Spleen (tissue), 11 donors: ENCODE data around the gene GABRB1. TPM values are rescaled to one million over a fixed set of nuclear protein-coding genes. Genes with fewer than 3 reads are reported as not detected.

Experiments used
- DNase-seq: peaks from one replicate; pipeline ENCODE4 v3.0.0-alpha.2; 2020
- H3K27ac ChIP-seq, 8 donors: fragments of 200-600 bp; sonication (generic) in 7 of 8; 1 replicate in 4 of 8; 2 replicates in 4 of 8; pipeline versions ENCODE4 v1.5.0 to v1.8.0; 2016 to 2021; ENCODE audit warnings: inconsistent platforms in 4 of 8, mild to moderate bottlenecking in 4 of 8, moderate library complexity in 1 of 8
- H3K27me3 ChIP-seq, 7 donors: fragments of 200-600 bp; sonication (generic) in 6 of 7; replicated peaks in 1 of 7; 1 replicate in 4 of 7; 2 replicates in 3 of 7; pipeline versions ENCODE4 v1.5.0 to v1.8.0; 2016 to 2021; ENCODE audit warnings: inconsistent platforms in 3 of 7, mild to moderate bottlenecking in 1 of 7
- H3K36me3 ChIP-seq, 6 donors: fragments of 200-600 bp; sonication (generic) in 5 of 6; 1 replicate in 4 of 6; 2 replicates in 2 of 6; pipeline versions ENCODE4 v1.5.0 to v1.8.0; 2016 to 2021; ENCODE audit warnings: inconsistent platforms in 2 of 6
- H3K4me1 ChIP-seq, 6 donors: fragments of 200-600 bp; sonication (generic) in 5 of 6; 1 replicate in 3 of 6; 2 replicates in 3 of 6; pipeline versions ENCODE4 v1.5.0 to v1.8.0; 2016 to 2021; ENCODE audit warnings: inconsistent platforms in 3 of 6
- H3K4me3 ChIP-seq, 8 donors: fragments of 200-600 bp; sonication (generic) in 7 of 8; 1 replicate in 4 of 8; 2 replicates in 4 of 8; pipeline versions ENCODE4 v1.5.0 to v1.8.0; 2016 to 2021; ENCODE audit warnings: inconsistent platforms in 4 of 8, mild to moderate bottlenecking in 4 of 8, moderate library complexity in 2 of 8
- H3K9me3 ChIP-seq, 8 donors: fragments of 200-600 bp; sonication (generic) in 7 of 8; 1 replicate in 4 of 8; 2 replicates in 4 of 8; pipeline versions ENCODE4 v1.5.0 to v1.8.0; 2016 to 2021; ENCODE audit warnings: inconsistent platforms in 4 of 8
- POLR2A ChIP-seq, 3 donors: fragments of 450-650 bp; IDR thresholded peaks; one replicate each; pipeline ENCODE4 v1.5.1; 2017; ENCODE audit warnings: antibody characterized with exemption in 3 of 3, mild to moderate bottlenecking in 1 of 3
- POLR2AphosphoS5 ChIP-seq, 3 donors: sonication (generic); formaldehyde crosslinking; IDR thresholded peaks; one replicate each; pipeline ENCODE4 v1.5.1; 2017; ENCODE audit warnings: antibody characterized with exemption in 3 of 3
- WGBS, 5 donors: extraction: QIAGEN DNeasy Blood & Tissue Kit in 3 of 5; methylation state at CpG; one replicate each; pipeline versions ENCODE4 v1.1.5 to v1.1.7; 2013 to 2018; 5-methylcytosine and 5-hydroxymethylcytosine counted together
- intact Hi-C: fragments of 100-400 bp; cut with DNase I; formaldehyde crosslinking; loops from one replicate; pipeline ENCODE4 v1.15.0; 2023; ENCODE audit warnings: low total_unique reads
- polyA plus RNA-seq, 3 donors: library from polyadenylated mRNA; stranded (reverse); fragments of 200-250 nt; gene quantifications; one replicate each; pipeline ENCODE4 v1.2.1, GENCODE V29; 2013
- total RNA-seq, 7 donors: library from RNA; depleted of rRNA in 3 of 7; stranded (reverse); fragments of >200 nt in 3 of 7; fragmentation: NEBNext Ultra II Directional in 4 of 7; extraction: Animal tissue kit (Norgen Biotek cat#: 25700) in 4 of 7; gene quantifications; one replicate each; pipeline versions ENCODE4 v1.1.0 to v1.2.1, GENCODE V29; 2016 to 2021
- TF ChIP-seq, protein P1 (sequence below), 11 experiments: fragments of 200-600 bp in 7 of 11; fragments of 450-650 bp in 4 of 11; sonication (generic) in 4 of 11; IDR thresholded peaks in 8 of 11; conservative IDR thresholded peaks in 3 of 11; 1 replicate in 7 of 11; 2 replicates in 4 of 11; pipeline versions ENCODE4 v1.4.0 to v1.8.0; 2016 to 2021; ENCODE audit warnings: antibody characterized with exemption in 11 of 11, inconsistent platforms in 4 of 11, mild to moderate bottlenecking in 1 of 11
- donor health status: healthy with polysubstance abuse.
- donor health status: DM: no; HTN: no; CAD: no; lungs with moderate emphysema.
- donor health status: DM: no; HTN: no; CAD: no.
- donor health status: Bipolar disorder and iron deficiency.
- donor health status: healthy.
- donor health status: DM: no; HTN: no; CAD: no.
- donor health status: DM: yes; HTN: yes; CAD: no.

The GABRB1 gene
- total and polyA plus RNA-seq, 10 donors = not detected

GRCh38 chr4:47221721-47222120, 190.4 kb downstream of the GABRB1 start:
- no peak for DNase-seq

DNA sequence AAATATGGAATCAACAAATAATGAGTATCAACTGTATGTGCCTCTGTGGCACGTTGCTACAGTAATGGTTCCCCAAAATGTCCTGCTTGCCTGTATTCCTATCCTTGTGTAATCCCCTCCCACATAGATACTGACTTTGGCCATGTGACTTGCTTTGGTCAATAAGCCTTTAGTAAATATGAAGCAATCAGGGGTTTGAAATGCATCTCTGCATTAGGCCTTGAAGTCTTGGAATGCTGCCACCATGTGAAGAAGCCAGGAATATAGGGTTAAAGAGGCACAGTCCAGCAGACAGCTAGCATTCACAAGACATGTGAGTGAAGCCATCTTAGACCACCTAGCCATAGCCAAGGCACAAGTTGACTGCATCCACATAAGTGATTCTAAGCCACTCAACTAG, 190.9 kb downstream of the GABRB1 start:
- Histone ChIP-seq H3K27ac (no peak overlapping the region), H3K27me3 (no peaks in the 10 kb centered on the region), H3K4me1 (no peaks in the 10 kb centered on the region), H3K9me3 (no peaks in the 10 kb centered on the region), H3K36me3 (no peaks in the 10 kb centered on the region), H3K4me3 (no peak overlapping the region)
- DNase-seq = no peak
- 59 to 87% (median 78%) methylated on average over 1 of the region's 1 CpG for WGBS, 5 donors
- TF ChIP-seq, protein P1, sequence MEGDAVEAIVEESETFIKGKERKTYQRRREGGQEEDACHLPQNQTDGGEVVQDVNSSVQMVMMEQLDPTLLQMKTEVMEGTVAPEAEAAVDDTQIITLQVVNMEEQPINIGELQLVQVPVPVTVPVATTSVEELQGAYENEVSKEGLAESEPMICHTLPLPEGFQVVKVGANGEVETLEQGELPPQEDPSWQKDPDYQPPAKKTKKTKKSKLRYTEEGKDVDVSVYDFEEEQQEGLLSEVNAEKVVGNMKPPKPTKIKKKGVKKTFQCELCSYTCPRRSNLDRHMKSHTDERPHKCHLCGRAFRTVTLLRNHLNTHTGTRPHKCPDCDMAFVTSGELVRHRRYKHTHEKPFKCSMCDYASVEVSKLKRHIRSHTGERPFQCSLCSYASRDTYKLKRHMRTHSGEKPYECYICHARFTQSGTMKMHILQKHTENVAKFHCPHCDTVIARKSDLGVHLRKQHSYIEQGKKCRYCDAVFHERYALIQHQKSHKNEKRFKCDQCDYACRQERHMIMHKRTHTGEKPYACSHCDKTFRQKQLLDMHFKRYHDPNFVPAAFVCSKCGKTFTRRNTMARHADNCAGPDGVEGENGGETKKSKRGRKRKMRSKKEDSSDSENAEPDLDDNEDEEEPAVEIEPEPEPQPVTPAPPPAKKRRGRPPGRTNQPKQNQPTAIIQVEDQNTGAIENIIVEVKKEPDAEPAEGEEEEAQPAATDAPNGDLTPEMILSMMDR (IDR thresholded peaks at IDR 0.05 in 8 of 11, conservative IDR thresholded peaks at IDR 0.05 in 3 of 11) = no peak
- no peak for TF ChIP-seq POLR2A (IDR thresholded peaks at IDR 0.05)
- TF ChIP-seq POLR2AphosphoS5 (IDR thresholded peaks at IDR 0.05) = no peak
- intact Hi-C loops = no loop called here

More at GRCh38 chr4:47221721-47222120, 190.4 kb downstream of the GABRB1 start:
- Histone ChIP-seq H3K27me3 (no peaks in the 10 kb centered on the region), H3K9me3 (no peaks in the 10 kb centered on the region), H3K27ac (no peak overlapping the region), H3K4me1 (no peaks in the 10 kb centered on the region), H3K36me3 (no peaks in the 10 kb centered on the region), H3K4me3 (no peak overlapping the region)
- intact Hi-C loops = no loop called here
- TF ChIP-seq, protein P1 (IDR thresholded peaks at IDR 0.05 in 8 of 11, conservative IDR thresholded peaks at IDR 0.05 in 3 of 11) = no peak
- no peak for TF ChIP-seq POLR2AphosphoS5 (IDR thresholded peaks at IDR 0.05)
- WGBS, 5 donors = 39 to 74% (median 66%) methylated on average over 2 of the region's 2 CpGs

GRCh38 chr4:47224361-47224760, 193.0 kb downstream of the GABRB1 start:
- H3K9me3 ChIP-seq = no peaks in the 10 kb centered on the region
- H3K27ac ChIP-seq = no peak overlapping the region
- H3K4me3 ChIP-seq = no peak overlapping the region
- DNase-seq = no peak
- no peaks in the 10 kb centered on the region for H3K27me3 ChIP-seq
- H3K36me3 ChIP-seq = no peaks in the 10 kb centered on the region
- H3K4me1 ChIP-seq = no peaks in the 10 kb centered on the region
- intact Hi-C loops = no loop called here
- TF ChIP-seq, protein P1 (IDR thresholded peaks at IDR 0.05 in 8 of 11, conservative IDR thresholded peaks at IDR 0.05 in 3 of 11) = no peak

DNA sequence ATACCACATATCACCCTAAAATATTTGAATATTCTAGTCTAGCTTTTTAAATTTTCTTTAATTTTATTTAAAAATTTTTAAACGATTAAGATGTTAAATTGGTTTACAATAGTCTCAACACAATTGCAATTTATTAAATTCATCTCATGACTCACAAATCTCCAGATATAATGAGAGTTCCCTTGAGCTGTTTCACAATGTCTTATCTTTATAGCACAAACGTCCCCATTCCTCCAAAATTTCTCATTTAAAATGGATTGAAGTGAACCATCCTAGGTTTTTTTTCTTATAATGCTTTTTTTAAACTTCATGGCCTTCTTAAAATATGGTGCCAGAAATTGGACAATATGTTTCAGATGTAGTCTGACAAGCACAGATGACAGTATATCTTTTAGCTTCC, 204.4 kb downstream of the GABRB1 start:
- DNase-seq = no peak
- Histone ChIP-seq H3K27me3 (no peaks in the 10 kb centered on the region), H3K36me3 (no peaks in the 10 kb centered on the region), H3K9me3 (no peaks in the 10 kb centered on the region), H3K4me3 (no peak overlapping the region), H3K4me1 (no peaks in the 10 kb centered on the region), H3K27ac (no peak overlapping the region)
- TF ChIP-seq POLR2A (IDR thresholded peaks at IDR 0.05) = no peak
- no peak for TF ChIP-seq POLR2AphosphoS5 (IDR thresholded peaks at IDR 0.05)
- TF ChIP-seq, protein P1 (IDR thresholded peaks at IDR 0.05 in 8 of 11, conservative IDR thresholded peaks at IDR 0.05 in 3 of 11) = no peak
- intact Hi-C loops = no loop called here
- WGBS, 5 donors = 48 to 65% (median 57%) methylated on average over 2 of the region's 2 CpGs
